Left colon (tissue), 2 donors: ENCODE data around the gene CDH9. TPM values are rescaled to one million over a fixed set of nuclear protein-coding genes. Genes with fewer than 3 reads are reported as not detected.
"Not testable (repeated sequence)": the region's sequence is repeated elsewhere in the genome, so short reads cannot be mapped to it uniquely, and the experiment has no call there.

Source experiments
- ATAC-seq: fragments of 200-7000 bp; cut with Tn5 transposase; one replicate; pipeline ENCODE4 v1.9.1; 2020; ENCODE audit warnings: mild to moderate bottlenecking, moderate library complexity
- DNase-seq, 2 donors: peaks; one replicate each; pipeline ENCODE4 v3.0.0-alpha.2; 2020
- intact Hi-C, 2 donors: fragments of 100-400 bp; cut with DNase I in 1 of 2; cut with micrococcal nuclease in 1 of 2; formaldehyde crosslinking; loops; one replicate each; pipeline versions ENCODE4 v1.11.2 to v1.14.0; 2022; cut with DNase I, micrococcal nuclease
- total RNA-seq, 2 donors: library from RNA; stranded (reverse); fragmentation: NEBNext Ultra II Directional; extraction: Animal tissue kit (Norgen Biotek cat#: 25700); gene quantifications; one replicate each; pipeline ENCODE4 v1.2.1, GENCODE V29; 2021
- donor health status: DM: no; HTN: no; CAD: no.
- donor health status: DM: yes; HTN: yes; CAD: no.

CDH9 gene
- total RNA-seq, 2 donors from 2014 or later: not detected

DNA sequence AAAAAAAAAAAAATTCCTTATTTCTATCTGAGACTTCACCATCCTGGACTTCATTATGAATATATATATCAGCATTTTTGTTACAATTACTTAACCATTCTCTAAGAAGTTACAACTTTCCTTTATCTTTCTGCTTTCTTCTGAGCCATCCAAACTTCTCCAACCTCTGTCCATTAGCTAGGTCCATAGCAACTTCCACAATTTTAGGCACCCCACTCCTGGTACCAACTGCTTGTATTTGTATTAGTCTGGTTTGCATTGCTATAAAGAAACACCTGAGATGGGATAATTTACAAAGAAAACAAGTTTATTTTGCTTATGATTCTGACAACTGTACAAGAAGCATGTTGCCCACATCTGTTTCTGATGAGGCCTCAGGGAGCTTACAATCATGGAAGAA is 182.1 kb downstream of the CDH9 start:
- no peak for ATAC-seq
- no peak for DNase-seq
- intact Hi-C loops: no loop called here

GRCh38 chr5:26852450-26852849 is 185.9 kb downstream of the CDH9 start:
- intact Hi-C loops: not testable (repeated sequence)

DNA sequence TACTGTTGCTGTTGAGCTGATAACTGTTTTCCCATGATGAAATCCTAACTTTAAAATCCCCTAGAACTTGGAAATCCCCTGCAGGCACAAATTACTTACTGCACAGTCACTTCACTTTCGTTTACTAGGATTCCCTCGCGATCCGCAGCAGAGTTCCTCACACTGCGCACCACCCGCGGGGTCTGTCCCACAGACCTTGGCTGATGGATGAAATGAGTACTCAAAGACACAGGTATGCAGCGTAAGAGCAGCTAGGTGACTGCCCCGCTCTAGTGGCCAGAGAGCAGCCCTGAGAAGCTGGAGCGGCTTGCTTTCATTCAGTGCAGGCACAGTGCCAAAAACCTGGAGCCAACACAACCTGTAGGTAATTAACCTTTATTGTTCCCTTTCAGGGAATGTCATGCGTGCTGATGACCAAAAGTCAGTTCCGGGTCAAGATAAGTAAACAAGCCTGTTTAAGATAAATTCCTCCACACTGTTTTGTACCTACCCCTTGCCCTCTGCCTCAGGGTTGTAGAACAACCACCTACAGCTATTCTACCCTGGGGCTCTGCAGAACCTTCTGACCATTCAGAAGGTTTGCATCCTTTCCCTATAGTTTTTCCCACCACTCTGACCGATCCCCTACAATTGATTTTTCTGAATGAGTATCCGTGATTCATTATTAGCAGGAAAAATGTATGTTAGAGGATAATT is 191.2 kb downstream of the CDH9 start:
- ATAC-seq: no peak
- intact Hi-C loops: no loop called here
- no peak for DNase-seq

More at GRCh38 chr5:26852450-26852849, 185.9 kb downstream of the CDH9 start:
- not testable (repeated sequence) for DNase-seq, ATAC-seq

DNA sequence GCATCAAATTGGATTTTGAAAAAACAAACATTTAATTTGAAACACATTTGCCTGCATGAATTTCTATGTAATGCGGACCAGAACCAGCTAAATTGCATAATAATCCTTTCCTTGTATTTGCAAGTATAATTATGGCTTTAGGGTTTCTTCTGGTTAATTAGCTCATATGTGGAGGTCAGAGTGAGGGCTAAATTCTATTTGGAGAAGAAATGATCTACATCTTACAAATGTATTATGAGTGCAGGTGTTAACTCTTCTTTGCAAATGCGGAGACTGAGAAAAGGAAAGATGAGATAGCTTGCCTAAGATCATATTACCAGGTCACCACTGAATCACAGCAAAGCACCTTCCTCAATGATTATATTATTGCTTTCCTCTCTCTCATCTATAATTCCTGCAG is 194.7 kb downstream of the CDH9 start:
- intact Hi-C loops: no loop called here
- ATAC-seq (no peak), DNase-seq (no peak)

DNA sequence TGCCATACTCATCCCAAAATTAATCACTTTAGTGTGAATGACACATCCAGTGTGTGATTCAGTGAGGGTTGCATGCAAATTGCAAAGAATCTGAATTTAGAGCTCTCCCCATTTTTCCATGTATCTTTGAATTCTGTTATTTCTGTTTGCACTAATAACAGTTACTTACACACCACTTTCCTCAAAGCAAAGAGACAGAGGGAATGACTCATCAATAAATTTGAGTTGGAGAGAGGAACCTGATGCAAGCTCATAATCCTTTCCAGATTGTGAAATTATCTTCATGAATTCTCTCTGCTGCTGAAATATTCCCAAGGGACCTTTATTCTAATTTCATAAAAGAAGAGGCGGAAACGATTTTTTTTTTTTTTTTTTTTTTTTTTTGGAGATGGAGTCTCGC is 204.8 kb downstream of the CDH9 start:
- intact Hi-C loops: no loop called here
- ATAC-seq: no peak
- DNase-seq: no peak
